Measurements from ENCODE around the gene SDK2.
A peak's percentile ranks its signal among the peaks of the same experiment; 100 is the strongest.

The SDK2 gene

DNA sequence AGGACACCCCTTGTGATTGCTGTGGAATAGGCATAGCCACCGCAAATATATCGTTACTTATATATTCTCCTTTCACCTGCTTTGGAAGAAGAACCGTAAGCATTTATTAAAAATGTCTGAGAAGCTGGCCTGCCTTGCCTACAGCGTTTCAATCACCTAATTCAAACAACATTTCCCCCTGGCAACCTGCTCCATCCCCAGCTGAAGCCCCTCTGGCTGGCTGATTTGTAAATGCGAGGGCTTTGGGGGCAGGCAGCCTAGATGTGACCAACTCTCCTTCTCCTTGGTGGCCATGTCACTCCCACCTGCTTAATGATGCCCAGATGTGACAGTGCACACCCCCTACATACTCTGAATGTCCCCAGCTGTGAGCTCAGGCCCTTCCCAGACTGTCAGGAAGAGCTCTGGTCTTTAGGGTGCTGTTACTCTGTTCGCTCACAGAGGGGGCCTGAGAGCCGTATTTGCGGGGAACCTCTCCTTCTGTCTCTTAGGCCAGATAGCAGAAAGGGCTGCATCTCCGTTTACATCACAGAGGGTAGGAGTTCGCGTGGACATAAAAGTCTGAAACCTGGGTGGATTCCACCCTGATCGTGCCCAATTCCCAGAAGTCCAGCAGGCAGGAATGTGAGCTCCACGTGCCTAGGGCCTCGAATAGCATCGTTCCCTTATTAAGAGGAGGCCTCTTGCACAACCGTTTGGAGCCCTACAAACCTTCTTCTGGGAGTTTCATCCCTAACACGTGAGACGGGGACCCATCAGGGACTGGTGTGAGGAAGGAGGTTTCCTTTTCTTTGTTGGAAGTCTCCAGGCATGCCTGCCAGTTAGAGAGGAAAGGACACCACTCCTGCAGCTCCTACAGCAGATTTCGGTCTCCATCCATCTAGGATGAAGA, 2.4 kb upstream of the SDK2 start:
- no peaks in the 10 kb centered on the region for H3K9me3 Mint-ChIP-seq
- H3K27me3 Mint-ChIP-seq, result no peaks in the 10 kb centered on the region
- ATAC-seq (ENCODE audit: low read depth), result peak; percentile 37
- no peak overlapping the region for H3K27ac Mint-ChIP-seq
- peak overlapping the region; percentile 75 for H3K4me3 Mint-ChIP-seq
- peaks cover 12% of the 10 kb centered on the region for H3K4me1 Mint-ChIP-seq
- no peaks in the 10 kb centered on the region for H3K36me3 Mint-ChIP-seq
- DNase-seq (ENCODE audit: low spot score in 2 of 2), result no peak

DNA sequence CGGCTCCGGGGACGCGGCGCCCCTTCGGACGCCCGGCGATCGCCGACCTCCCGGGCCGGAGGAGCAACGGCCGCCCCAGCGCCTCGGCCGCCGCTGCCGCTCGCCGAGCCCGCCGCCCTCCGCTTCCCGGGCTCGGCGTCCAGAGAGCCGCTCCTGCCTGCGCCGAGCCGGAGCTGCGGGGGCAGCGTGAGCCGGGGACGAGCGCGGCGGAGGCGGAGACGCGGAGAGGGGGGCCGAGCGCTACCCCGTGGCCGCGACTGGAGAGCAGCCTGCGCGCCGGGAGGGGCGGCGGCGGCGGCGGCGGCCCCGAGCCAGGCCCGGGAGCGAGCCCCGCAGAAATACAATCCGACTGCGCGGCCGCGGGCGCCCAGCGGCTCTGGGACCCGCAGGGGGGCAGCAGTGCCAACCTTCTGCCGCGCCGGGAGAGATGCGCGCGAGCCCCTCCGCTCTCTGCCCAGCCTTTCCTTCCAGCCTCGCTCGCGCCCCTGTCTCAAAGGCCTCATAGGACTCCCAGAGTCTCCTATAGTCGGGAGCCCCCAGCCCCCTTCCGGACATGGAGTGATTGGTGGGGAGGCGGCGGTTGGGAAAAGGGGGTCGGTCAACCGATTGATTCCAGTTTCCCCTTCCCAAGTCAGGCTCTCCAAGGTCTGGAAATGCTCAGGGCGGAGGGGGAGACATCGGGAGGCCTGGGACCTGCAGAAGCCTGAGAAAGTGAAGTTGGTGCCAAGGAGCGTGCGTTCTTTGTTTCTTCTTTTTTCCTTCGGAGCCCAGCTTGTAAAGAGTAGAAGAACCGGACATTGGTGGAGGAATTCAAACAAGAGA, 1.0 kb upstream of the SDK2 start:
- Mint-ChIP-seq H3K36me3 (no peaks in the 10 kb centered on the region), H3K4me1 (peaks cover 16% of the 10 kb centered on the region), H3K27ac (no peak overlapping the region), H3K27me3 (no peaks in the 10 kb centered on the region), H3K4me3 (peak overlapping the region; percentile 84), H3K9me3 (no peaks in the 10 kb centered on the region)
- ATAC-seq (ENCODE audit: low read depth) (peak; percentile 72), DNase-seq (ENCODE audit: low spot score in 2 of 2) (peak; percentile 45 to 62)

DNA sequence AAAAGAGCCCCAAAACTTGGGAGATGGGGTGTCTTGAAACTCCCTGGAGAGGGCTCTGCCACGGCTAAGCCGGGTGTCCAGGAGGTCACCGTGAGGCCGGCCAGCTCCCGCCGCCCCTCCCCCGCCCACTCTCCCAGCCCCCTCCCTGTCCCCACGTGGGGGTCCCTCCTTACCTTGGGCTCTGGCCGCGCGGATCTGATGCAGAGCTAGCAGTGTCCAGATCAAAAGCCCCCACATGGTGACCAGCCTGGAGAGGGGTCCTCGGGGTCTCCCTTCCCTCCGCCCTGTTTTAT, 447 bp downstream of the SDK2 start:
- Mint-ChIP-seq H3K9me3 (no peaks in the 10 kb centered on the region), H3K4me3 (peak overlapping the region; percentile 95), H3K36me3 (no peaks in the 10 kb centered on the region), H3K4me1 (peaks cover 16% of the 10 kb centered on the region), H3K27me3 (no peaks in the 10 kb centered on the region), H3K27ac (peak overlapping the region; percentile 28)
- ATAC-seq (ENCODE audit: low read depth) (no peak), DNase-seq (ENCODE audit: low spot score in 2 of 2) (no peak)

DNA sequence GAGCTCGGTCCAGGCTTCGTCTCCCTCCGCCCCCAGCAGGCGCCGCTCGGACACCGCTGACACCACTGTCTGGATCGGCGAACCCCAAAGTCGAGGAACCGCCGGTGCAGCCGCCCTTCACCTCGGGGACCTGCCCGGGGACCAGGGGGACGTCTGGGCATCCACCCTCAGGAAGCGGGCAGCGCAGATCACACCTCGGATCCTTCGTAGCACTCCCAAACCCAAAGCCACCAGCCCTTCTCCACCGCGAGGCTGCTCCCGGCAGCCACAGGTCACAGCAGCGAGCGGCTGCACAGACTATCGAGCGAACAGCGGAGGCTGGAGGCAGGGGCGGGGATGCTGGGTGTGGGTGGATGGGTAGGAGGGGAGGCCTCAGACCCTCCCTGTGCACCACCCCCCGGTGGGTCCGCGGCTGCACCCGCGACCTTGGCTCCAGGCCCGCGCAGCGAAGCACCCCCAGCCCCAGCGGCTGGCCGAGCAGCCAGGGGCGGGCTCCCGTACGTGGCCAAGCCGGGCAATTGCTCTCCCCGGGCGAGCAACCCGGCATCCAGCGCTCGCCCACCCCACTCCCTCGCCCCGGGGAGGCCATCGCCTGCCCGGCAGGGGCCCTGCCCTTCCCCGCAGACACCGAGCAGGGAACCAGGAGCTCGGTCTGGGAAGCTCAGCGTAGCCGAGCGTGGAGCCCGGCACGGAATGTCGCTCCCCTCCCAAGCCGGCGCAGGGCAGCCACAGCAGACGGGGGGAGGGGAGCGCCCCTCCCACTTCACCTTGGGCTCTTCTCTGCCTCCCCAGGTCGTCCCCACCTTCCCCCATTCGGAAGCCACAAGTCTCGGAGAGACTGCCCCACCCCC, 1.0 kb downstream of the SDK2 start:
- Mint-ChIP-seq H3K4me3 (peak overlapping the region; percentile 95), H3K27me3 (no peaks in the 10 kb centered on the region), H3K36me3 (peaks cover 3% of the 10 kb centered on the region), H3K9me3 (no peaks in the 10 kb centered on the region), H3K27ac (peak overlapping the region; percentile 28), H3K4me1 (peaks cover 19% of the 10 kb centered on the region)
- DNase-seq (ENCODE audit: low spot score in 2 of 2) (peak; percentile 25 to 46), ATAC-seq (ENCODE audit: low read depth) (peak; percentile 47)

DNA sequence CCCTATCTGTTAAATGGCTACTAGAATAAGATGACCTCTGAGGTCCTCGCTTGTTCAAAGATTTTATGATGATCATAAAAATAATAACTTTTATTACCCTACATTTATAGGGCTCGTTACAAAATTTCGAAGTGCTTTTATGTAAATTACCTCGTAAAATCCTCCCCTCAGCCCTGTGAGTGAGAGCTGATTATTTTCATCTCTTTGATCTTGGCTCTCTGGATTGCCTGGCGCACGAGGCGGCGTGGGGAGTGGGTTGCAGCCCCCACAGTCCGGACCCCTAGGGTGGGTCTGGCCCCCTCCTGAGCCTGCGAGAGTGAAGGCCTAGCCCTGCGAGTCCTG, 1.6 kb downstream of the SDK2 start:
- Mint-ChIP-seq H3K36me3 (peaks cover 6% of the 10 kb centered on the region), H3K4me3 (peak overlapping the region; percentile 95), H3K4me1 (peaks cover 21% of the 10 kb centered on the region), H3K27ac (peak overlapping the region; percentile 28), H3K27me3 (no peaks in the 10 kb centered on the region), H3K9me3 (no peaks in the 10 kb centered on the region)
- DNase-seq (ENCODE audit: low spot score in 2 of 2) (no peak), ATAC-seq (ENCODE audit: low read depth) (peak; percentile 1)

DNA sequence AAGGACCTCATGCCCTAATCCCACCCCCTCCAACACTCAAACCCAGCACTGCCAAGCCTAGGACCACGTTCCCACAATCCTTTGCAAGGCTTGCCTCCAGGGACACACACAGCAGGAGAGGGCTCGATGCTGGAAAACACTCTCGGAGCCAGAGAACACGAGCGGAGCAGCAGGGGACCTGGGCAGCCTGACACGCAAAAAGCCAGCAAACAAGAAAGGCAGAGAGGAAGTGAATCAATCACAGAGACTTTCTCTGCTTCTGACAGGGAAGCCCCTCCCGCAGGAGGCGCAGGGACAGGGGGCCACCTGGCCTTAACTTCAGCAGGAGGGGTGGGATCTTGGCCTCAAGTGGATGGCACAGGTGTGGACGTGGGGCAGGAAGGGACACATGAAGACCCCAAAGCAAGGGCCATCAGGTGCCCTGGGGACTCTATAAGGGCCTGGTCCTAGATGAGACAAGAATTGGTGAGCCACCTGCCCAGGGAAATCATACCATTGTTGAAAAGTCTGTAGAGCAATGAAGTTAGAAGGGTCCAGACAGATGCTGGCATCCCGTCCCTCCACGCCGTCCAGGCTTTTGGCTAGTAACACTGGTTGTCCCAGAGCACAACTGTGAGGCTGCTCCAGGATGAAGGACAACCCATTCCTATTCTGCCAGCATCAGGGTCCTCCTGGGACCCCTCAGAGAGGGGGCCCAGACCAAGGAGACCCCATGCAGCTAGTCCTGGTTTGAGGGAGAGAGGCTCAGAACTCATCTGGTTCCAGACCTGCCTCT, 2.2 kb downstream of the SDK2 start:
- DNase-seq (ENCODE audit: low spot score in 2 of 2) (no peak), ATAC-seq (ENCODE audit: low read depth) (no peak)
- H3K27me3 Mint-ChIP-seq, result no peaks in the 10 kb centered on the region

DNA sequence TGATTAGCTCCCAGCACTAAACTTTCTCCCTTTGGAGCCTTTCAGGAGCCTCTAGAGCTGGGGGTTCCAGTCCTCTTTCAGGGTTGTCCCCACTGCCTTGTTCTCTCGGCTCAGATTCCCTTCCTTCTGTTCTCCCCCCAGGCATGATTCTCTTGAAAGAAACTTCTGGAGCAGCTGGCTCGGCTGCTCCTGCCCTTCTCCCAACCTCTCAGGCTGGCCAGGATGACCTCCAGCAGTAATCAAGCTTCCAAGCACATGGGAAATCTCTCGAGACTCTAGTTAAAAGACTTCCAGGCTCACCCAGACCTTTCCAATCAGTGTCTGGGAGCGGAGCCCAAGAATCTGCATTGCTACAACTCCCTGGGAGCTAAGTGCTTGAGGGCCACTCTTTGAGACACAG, 3.6 kb downstream of the SDK2 start:
- Mint-ChIP-seq H3K36me3 (peaks cover 8% of the 10 kb centered on the region), H3K4me1 (peaks cover 20% of the 10 kb centered on the region), H3K27ac (no peak overlapping the region), H3K27me3 (no peaks in the 10 kb centered on the region), H3K4me3 (no peak overlapping the region), H3K9me3 (no peaks in the 10 kb centered on the region)
- ATAC-seq (ENCODE audit: low read depth) (no peak), DNase-seq (ENCODE audit: low spot score in 2 of 2) (no peak)

More for the DNA sequence above, 2.2 kb downstream of the SDK2 start:
- no peak overlapping the region for H3K27ac Mint-ChIP-seq
- H3K9me3 Mint-ChIP-seq, result no peaks in the 10 kb centered on the region
- H3K4me1 Mint-ChIP-seq, result peaks cover 21% of the 10 kb centered on the region
- H3K4me3 Mint-ChIP-seq, result peak overlapping the region; percentile 81
- H3K36me3 Mint-ChIP-seq, result peaks cover 7% of the 10 kb centered on the region

DNA sequence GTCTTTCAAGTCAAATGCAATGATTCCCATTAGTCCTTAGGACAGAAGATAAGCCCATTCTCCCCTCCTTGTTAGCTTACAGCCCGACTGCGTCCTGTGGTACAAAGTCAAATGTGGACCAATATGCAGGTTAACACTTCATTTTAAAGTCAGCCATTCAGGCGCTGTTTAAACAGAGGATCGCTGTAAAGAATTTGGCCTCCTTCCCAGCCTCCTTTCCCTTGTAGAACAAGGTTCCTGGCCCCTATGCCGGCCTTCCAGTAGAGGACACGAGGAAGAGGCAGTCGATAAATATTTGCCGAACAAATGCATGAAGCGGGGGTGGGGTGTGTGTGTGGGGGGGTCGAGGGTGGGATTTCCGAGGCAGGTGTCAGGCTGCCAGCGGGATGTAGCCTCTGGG, 4.3 kb downstream of the SDK2 start:
- Mint-ChIP-seq H3K27me3 (no peaks in the 10 kb centered on the region), H3K4me3 (no peak overlapping the region), H3K27ac (no peak overlapping the region), H3K4me1 (peaks cover 20% of the 10 kb centered on the region), H3K9me3 (no peaks in the 10 kb centered on the region), H3K36me3 (peaks cover 8% of the 10 kb centered on the region)
- ATAC-seq (ENCODE audit: low read depth) (no peak), DNase-seq (ENCODE audit: low spot score in 2 of 2) (no peak)

DNA sequence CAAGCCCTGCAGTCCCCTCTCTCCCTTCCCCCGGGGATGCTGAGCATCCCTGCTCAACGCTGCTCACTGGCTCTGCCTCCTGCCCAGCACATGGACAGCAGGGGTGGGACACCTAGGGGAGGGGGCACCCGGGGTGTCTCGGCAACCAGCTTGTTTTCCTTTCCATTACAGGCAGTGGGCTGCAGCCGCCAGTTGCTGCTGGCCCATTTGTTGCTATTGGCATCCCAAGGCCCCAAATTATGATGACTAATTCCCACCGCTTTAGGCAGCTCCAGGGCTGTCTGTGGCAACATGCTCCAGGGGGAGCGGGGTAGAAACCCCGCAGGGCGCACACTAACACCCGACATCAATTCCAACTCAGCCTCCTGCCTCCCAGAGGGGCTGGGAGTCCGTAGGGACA, 4.9 kb downstream of the SDK2 start:
- H3K4me3 Mint-ChIP-seq, result no peak overlapping the region
- DNase-seq (ENCODE audit: low spot score in 2 of 2), result no peak
- H3K27me3 Mint-ChIP-seq, result no peaks in the 10 kb centered on the region
- no peak for ATAC-seq (ENCODE audit: low read depth)
- H3K36me3 Mint-ChIP-seq, result peaks cover 8% of the 10 kb centered on the region
- H3K4me1 Mint-ChIP-seq, result peaks cover 20% of the 10 kb centered on the region
- no peak overlapping the region for H3K27ac Mint-ChIP-seq
- H3K9me3 Mint-ChIP-seq, result no peaks in the 10 kb centered on the region

DNA sequence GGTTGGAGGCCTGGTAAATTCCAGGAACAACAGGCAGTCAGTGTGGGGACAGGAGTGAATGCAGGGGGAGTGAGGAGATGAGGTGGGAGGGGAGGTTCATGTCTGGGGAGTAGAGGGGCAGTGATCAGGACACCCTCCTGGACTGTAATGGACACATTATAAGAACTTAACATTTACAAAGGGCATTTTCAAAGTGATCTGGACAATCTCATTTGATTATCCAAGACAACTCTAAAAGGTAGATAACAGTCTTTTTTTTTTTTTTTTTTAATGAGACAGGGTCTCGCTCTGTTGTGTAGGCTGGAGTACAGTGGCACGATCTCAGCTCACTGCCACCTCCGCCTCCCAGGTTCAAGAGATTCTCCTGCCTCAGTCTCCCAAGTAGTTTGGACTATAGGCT, 5.7 kb downstream of the SDK2 start:
- Mint-ChIP-seq H3K27ac (peak overlapping the region; percentile 36), H3K4me3 (no peak overlapping the region), H3K27me3 (no peaks in the 10 kb centered on the region), H3K4me1 (peaks cover 20% of the 10 kb centered on the region), H3K9me3 (no peaks in the 10 kb centered on the region), H3K36me3 (peaks cover 8% of the 10 kb centered on the region)
- ATAC-seq (ENCODE audit: low read depth), result no peak
- DNase-seq (ENCODE audit: low spot score in 2 of 2), result no peak

DNA sequence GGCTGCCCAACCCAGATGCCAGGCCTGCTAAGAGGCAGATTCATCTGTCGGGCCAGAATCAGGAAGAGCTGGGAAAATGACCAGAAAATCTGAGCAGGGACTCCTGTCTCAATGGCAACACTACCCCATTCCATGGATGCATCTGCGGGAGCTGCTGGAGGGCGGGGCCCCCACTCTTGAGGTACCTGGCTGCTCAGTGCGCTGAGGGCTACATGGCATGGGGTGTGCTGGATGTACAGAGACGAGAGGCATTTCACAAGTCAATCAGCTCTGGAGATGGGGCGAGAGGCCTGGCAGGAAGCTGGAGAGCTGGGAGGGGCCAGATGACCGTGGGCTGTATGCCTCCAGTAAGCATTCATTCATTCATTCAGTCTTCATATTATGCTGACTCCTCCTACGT, 6.4 kb downstream of the SDK2 start:
- Mint-ChIP-seq H3K9me3 (no peaks in the 10 kb centered on the region), H3K27ac (no peak overlapping the region), H3K4me3 (no peak overlapping the region), H3K27me3 (no peaks in the 10 kb centered on the region), H3K4me1 (peaks cover 21% of the 10 kb centered on the region), H3K36me3 (peaks cover 9% of the 10 kb centered on the region)
- ATAC-seq (ENCODE audit: low read depth) (no peak), DNase-seq (ENCODE audit: low spot score in 2 of 2) (no peak)

DNA sequence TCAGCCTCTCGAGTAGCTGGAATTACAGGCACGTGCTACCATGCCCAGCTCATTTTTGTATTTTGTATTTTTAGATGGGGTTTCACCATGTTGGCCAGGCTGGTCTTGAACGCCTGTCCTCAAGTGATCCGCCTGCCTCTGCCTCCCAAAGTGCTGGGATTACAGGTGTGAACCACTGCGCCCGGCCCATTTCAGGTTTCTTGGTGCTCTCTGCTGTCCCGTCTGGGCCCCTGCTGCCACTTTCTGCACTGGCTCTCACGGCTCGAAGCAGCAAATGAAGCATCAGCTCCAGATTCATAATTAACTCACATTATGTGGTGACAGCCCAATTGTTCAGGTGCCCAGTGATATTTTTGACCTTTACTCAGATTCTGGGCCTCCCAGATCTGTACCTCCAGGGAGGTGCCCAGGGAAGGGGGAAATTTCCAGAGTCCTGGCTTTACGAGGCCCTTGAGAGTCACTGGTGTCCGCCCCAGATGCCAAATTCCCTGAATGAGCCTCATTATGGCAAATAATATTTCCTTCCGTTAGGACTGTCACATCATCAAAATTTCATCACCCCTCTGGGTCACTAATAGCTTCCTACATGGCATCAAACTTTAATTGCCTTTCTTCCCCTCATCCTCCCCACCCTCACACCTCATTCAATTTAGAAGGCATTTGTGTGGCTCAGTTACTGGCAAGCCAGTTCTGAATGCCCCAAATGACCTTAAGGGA, 9.0 kb downstream of the SDK2 start:
- H3K4me1 Mint-ChIP-seq, result peaks cover 13% of the 10 kb centered on the region
- ATAC-seq (ENCODE audit: low read depth) (no peak), DNase-seq (ENCODE audit: low spot score in 2 of 2) (no peak)
- H3K36me3 Mint-ChIP-seq, result peaks cover 11% of the 10 kb centered on the region
- no peaks in the 10 kb centered on the region for H3K9me3 Mint-ChIP-seq
- H3K27ac Mint-ChIP-seq, result no peak overlapping the region
- H3K27me3 Mint-ChIP-seq, result no peaks in the 10 kb centered on the region
- no peak overlapping the region for H3K4me3 Mint-ChIP-seq

DNA sequence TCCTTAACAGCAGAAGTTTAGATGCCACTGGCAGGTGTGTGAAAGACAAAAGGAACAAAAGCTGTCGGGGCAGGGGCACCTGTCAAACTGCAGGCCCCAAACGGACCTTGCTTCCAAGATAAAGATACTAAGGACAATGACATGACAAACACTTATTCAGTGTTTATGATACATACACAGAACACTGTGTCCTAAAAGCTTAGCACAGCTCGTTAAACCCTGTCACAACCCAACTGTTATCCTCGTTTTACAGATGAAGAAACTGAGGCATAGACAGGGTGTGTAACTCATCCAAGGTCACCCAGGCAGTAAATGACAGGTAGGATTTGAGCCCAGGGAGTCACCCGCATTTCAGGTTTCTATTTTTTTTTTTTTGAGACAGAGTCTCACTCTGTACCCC, 9.6 kb downstream of the SDK2 start:
- no peaks in the 10 kb centered on the region for H3K9me3 Mint-ChIP-seq
- H3K27me3 Mint-ChIP-seq, result no peaks in the 10 kb centered on the region
- H3K4me1 Mint-ChIP-seq, result peaks cover 13% of the 10 kb centered on the region
- ATAC-seq (ENCODE audit: low read depth), result no peak
- H3K36me3 Mint-ChIP-seq, result peaks cover 11% of the 10 kb centered on the region
- no peak overlapping the region for H3K4me3 Mint-ChIP-seq
- H3K27ac Mint-ChIP-seq, result no peak overlapping the region
- DNase-seq (ENCODE audit: low spot score in 2 of 2), result no peak

All from memory B cell (primary cell).